Motor neuron (in vitro differentiated cells): Measurements from ENCODE around the gene PHLDB3. TPM values are rescaled to one million over a fixed set of nuclear protein-coding genes. Genes with fewer than 3 reads are reported as not detected.

ENCODE experiments used
- ATAC-seq, 8 experiments: fragments of 200-7000 bp; cut with Tn5 transposase; replicated peaks in 6 of 8; 2 replicates each; pipeline ENCODE4 v1.8.0; 2021; ENCODE audit warnings: mild to moderate bottlenecking in 8 of 8, moderate library complexity in 8 of 8
- H3K27ac ChIP-seq, 2 donors: fragments of 250-450 bp; sonication (Bioruptor Pico); 2 replicates each; pipeline ENCODE4 v1.9.0; 2021; ENCODE audit warnings: antibody characterized with exemption in 2 of 2, mild to moderate bottlenecking in 2 of 2, moderate library complexity in 1 of 2
- H3K4me1 ChIP-seq, 2 donors: fragments of 250-450 bp; sonication (Bioruptor Pico); replicated peaks in 1 of 2; 2 replicates each; pipeline ENCODE4 v1.6.1; 2021; ENCODE audit warnings: antibody characterized with exemption in 2 of 2, mild to moderate bottlenecking in 2 of 2, moderate library complexity in 1 of 2
- H3K4me3 ChIP-seq, 5 donors: fragments of 250-450 bp; sonication (Bioruptor Pico); 2 replicates each; pipeline ENCODE4 v1.9.0; 2021; ENCODE audit warnings: antibody characterized with exemption in 5 of 5, mild to moderate bottlenecking in 5 of 5, moderate library complexity in 4 of 5
- WGBS, 10 experiments: fragments of 450-650 bp; shearing (Covaris generic); methylation state at CpG; one replicate each; pipeline ENCODE4 v1.0.0; 2022; 5-methylcytosine and 5-hydroxymethylcytosine counted together
- in situ Hi-C, 9 experiments: fragments of 400-800 bp; cut with MboI; loops; one replicate each; pipeline ENCODE4 v1.15.0; 2021; ENCODE audit warnings: low sequenced_read_pairs in 9 of 9, low pct_unique_long_range_greater_than_20kb in 2 of 9; ENCODE audit not compliant: unreplicated experiment in 9 of 9
- total RNA-seq, 8 experiments: library from RNA; unstranded; fragments of 300-600 nt; gene quantifications; 2 replicates each; pipeline versions ENCODE4 v1.2.3 to v1.2.4, GENCODE V29; 2022

The PHLDB3 gene
- total RNA-seq, 8 experiments from 2014 or later, result 3.9 to 17.7 (median 13.2) TPM

- no peak overlapping the region for H3K4me3 ChIP-seq
- no peaks in the 10 kb centered on the region for H3K4me1 ChIP-seq
- H3K27ac ChIP-seq, result no peak overlapping the region
- ATAC-seq, result no peak
- in situ Hi-C loops, result no loop called here
Measured at GRCh38 chr19:43538922-43539321, 34.4 kb upstream of the PHLDB3 start.

- no peak overlapping the region for H3K27ac ChIP-seq
- H3K4me1 ChIP-seq, result peaks cover 4 to 5% of the 10 kb centered on the region in 2 donors
- in situ Hi-C loops, result no loop called here
- WGBS, 10 experiments, result 0 to 80% (median 42%) methylated on average over 1 to 9 of the region's 62 CpGs; no CpG with 5 or more reads in 6 of the 10 experiments
- no peak overlapping the region for H3K4me3 ChIP-seq
- no peak for ATAC-seq
Measured at GRCh38 chr19:43534816-43535761, 30.5 kb upstream of the PHLDB3 start.

GRCh38 chr19:43534305-43534815 is 29.8 kb upstream of the PHLDB3 start:
- H3K4me3 ChIP-seq, result peak overlapping the region; percentile 37 to 47 (median 42)
- peaks cover 4 to 5% of the 10 kb centered on the region in 2 donors for H3K4me1 ChIP-seq
- in situ Hi-C loops, result no loop called here
- peak overlapping the region in 1 of 2 donors; percentile 8 for H3K27ac ChIP-seq
- WGBS, 10 experiments, result 0 to 68% (median 36%) methylated on average over 1 to 6 of the region's 17 CpGs; no CpG with 5 or more reads in 3 of the 10 experiments
- no peak for ATAC-seq

- ATAC-seq, result peak; percentile 79 to 84 (median 80)
- H3K27ac ChIP-seq, result peak overlapping the region; percentile 63 to 79
- peak overlapping the region; percentile 37 to 47 (median 42) for H3K4me3 ChIP-seq
- WGBS, 10 experiments, result 0 to 2% (median 0%) methylated on average over 1 to 9 of the region's 41 CpGs; no CpG with 5 or more reads in 6 of the 10 experiments
- in situ Hi-C loops, result no loop called here
- H3K4me1 ChIP-seq, result peaks cover 4 to 5% of the 10 kb centered on the region in 2 donors
Measured at GRCh38 chr19:43533546-43534304, 29.2 kb upstream of the PHLDB3 start.

GRCh38 chr19:43532962-43533545 is 28.5 kb upstream of the PHLDB3 start, which contains the start of gene ZNF575:
Gene ZNF575, plus strand, starts transcription at chr19:43533188. Its CDS starts 1,235 bp downstream, at chr19:43534423.
- peak within 1 kb of the TSS; percentile 79 to 82 for H3K27ac ChIP-seq
- peak within 1 kb of the TSS; percentile 37 to 47 (median 42) for H3K4me3 ChIP-seq
- in situ Hi-C loops, result no loop called here
- H3K4me1 ChIP-seq, result peaks cover 4 to 5% of the 10 kb centered on the region in 2 donors
- ATAC-seq, result peak; percentile 46 to 81 (median 74)
- 0 to 5% (median 0%) methylated on average over 1 to 9 of the region's 47 CpGs; no CpG with 5 or more reads in 4 of the 10 experiments for WGBS, 10 experiments

GRCh38 chr19:43532571-43532961 is 28.0 kb upstream of the PHLDB3 start:
- H3K4me3 ChIP-seq, result peak overlapping the region; percentile 37 to 47 (median 42)
- WGBS, 10 experiments, result 0 to 21% (median 5%) methylated on average over 1 to 8 of the region's 16 CpGs; no CpG with 5 or more reads in 3 of the 10 experiments
- H3K27ac ChIP-seq, result peak overlapping the region; percentile 78 to 82
- in situ Hi-C loops, result no loop called here
- ATAC-seq, result peak in 7 of 8 experiments; percentile 0 to 8 (median 1)
- peaks cover 4 to 5% of the 10 kb centered on the region in 2 donors for H3K4me1 ChIP-seq

GRCh38 chr19:43527860-43528622 is 23.5 kb upstream of the PHLDB3 start:
- peak in 3 of 8 experiments; percentile 27 to 32 (median 29) for ATAC-seq
- in situ Hi-C loops, result loop anchor here in 1 of 9 experiments (10.0 kb wide), 1 partner anchor 83 kb away; no protein-coding TSS in a partner anchor

GRCh38 chr19:43526884-43527859 is 22.6 kb upstream of the PHLDB3 start, which contains the start of gene ETHE1:
Gene ETHE1, minus strand, starts transcription at chr19:43527201. Its CDS starts 24 bp downstream, at chr19:43527177.
- peak within 1 kb of the TSS; percentile 43 to 78 (median 53) for H3K4me3 ChIP-seq
- H3K27ac ChIP-seq, result no peak within 1 kb of the TSS
- H3K4me1 ChIP-seq, result peaks cover 5 to 13% of the 10 kb centered on the region in 2 donors
- WGBS, 10 experiments, result 0 to 100% (median 0%) methylated on average over 1 to 12 of the region's 54 CpGs; no CpG with 5 or more reads in 2 of the 10 experiments
- ATAC-seq, result peak; percentile 60 to 94 (median 90)
- in situ Hi-C loops, result loop anchor here in 1 of 9 experiments (10.0 kb wide), 1 partner anchor 82 kb away; no protein-coding TSS in a partner anchor

More at GRCh38 chr19:43527860-43528622, 23.5 kb upstream of the PHLDB3 start:
- peak overlapping the region in 1 of 5 donors; percentile 71 for H3K4me3 ChIP-seq
- H3K4me1 ChIP-seq, result peaks cover 8 to 17% of the 10 kb centered on the region in 2 donors
- WGBS, 10 experiments, result 7 to 100% (median 42%) methylated on average over 1 to 7 of the region's 13 CpGs
- H3K27ac ChIP-seq, result no peak overlapping the region

GRCh38 chr19:43525836-43526771 is 21.6 kb upstream of the PHLDB3 start:
- peak; percentile 1 to 42 (median 26) for ATAC-seq
- WGBS, 10 experiments, result 0 to 5% (median 2%) methylated on average over 1 to 14 of the region's 26 CpGs; no CpG with 5 or more reads in 6 of the 10 experiments
- Histone ChIP-seq H3K27ac (no peak overlapping the region), H3K4me3 (peak overlapping the region; percentile 43 to 78 (median 53)), H3K4me1 (peaks cover 4 to 12% of the 10 kb centered on the region in 2 donors)
- in situ Hi-C loops, result loop anchor here in 1 of 9 experiments (10.0 kb wide), 1 partner anchor 81 kb away; no protein-coding TSS in a partner anchor
